Nucleus accumbens (tissue), 56 donors: ENCODE results near the gene DIS3L2.
"Not testable (repeated sequence)": the region's sequence is repeated elsewhere in the genome, so short reads cannot be mapped to it uniquely, and the experiment has no call there.

Experiments used
- DNase-seq, 56 donors: peaks; one replicate each; lab custom pipeline; 2025; lab: John Stamatoyannopoulos, UW

Gene DIS3L2

GRCh38 chr2:232375164-232375563, 413.7 kb downstream of the DIS3L2 start:
- no peak for DNase-seq

DNA sequence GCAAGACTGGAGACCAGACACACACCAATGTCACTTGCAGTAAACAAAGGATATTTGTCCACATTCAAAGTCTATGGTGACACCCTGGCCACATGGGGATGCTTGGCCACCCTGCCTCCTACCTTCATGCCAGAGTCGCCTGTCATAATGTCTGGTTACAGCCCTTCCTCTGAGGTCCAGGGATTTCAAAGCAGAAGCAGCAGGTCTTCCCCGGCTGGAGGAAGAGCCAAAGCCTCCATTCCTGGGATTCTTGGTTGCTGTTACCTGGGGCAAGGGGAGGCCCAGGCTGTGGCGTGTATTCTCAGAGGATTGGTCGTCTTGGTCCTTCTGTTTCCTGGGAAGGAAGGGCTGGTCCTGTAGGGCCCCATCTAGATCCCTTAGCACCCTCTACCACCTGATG, 414.7 kb downstream of the DIS3L2 start:
- no peak for DNase-seq

GRCh38 chr2:232376713-232377112, 415.2 kb downstream of the DIS3L2 start:
- DNase-seq = no peak

- DNase-seq = no peak
These were observed 415.8 kb downstream of the DIS3L2 start for GRCh38 chr2:232377319-232377718.

- DNase-seq = no peak
These were observed 416.6 kb downstream of the DIS3L2 start for GRCh38 chr2:232377841-232378734.

DNA sequence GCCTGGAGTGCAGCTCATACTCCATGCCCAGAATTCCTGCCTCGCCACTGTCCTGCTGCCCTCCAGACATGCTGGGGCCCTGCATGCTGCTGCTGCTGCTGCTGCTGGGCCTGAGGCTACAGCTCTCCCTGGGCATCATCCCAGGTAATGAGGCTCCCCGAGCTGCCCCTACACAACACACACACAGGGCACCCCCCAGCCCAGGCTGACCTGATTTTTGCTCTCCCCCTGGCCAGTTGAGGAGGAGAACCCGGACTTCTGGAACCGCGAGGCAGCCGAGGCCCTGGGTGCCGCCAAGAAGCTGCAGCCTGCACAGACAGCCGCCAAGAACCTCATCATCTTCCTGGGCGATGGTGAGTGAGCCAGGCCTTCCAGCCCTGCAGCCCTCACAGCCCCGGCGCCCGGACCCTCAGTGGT, 417.2 kb downstream of the DIS3L2 start, which contains the start of gene ALPP:
Gene ALPP (plus strand): TSS at position 17 of the 417 bp plus-strand sequence. CDS start 52 bp downstream, at position 69.
- not testable (repeated sequence) for DNase-seq

DNA sequence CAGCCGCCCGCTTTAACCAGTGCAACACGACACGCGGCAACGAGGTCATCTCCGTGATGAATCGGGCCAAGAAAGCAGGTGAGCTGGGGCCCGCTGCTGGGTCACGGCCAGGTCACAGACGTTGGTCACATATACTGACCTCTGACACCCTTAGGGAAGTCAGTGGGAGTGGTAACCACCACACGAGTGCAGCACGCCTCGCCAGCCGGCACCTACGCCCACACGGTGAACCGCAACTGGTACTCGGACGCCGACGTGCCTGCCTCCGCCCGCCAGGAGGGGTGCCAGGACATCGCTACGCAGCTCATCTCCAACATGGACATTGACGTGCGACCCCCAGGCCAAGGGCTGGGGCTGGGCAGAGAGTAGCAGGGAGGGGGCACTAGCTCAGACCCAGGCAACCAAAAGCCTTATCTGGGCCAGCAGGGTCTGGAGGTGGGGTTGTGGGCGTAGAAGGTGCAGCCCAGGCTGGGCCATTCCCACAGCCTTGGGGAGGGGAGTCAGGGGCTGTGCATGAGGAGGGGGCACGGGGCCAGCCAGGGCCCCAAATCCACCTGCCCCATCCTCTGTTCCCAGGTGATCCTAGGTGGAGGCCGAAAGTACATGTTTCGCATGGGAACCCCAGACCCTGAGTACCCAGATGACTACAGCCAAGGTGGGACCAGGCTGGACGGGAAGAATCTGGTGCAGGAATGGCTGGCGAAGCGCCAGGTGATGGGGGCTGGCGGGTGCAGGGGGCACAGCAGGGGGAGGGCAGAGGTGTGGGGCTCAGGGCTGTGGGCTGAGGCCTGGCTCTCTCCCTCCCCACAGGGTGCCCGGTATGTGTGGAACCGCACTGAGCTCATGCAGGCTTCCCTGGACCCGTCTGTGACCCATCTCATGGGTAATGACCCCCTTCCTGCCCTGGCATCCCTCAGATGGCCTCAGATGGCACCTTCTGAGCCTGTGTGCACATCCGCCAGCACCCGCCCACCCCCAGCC, 418.4 kb downstream of the DIS3L2 start:
- DNase-seq = not testable (repeated sequence)

DNA sequence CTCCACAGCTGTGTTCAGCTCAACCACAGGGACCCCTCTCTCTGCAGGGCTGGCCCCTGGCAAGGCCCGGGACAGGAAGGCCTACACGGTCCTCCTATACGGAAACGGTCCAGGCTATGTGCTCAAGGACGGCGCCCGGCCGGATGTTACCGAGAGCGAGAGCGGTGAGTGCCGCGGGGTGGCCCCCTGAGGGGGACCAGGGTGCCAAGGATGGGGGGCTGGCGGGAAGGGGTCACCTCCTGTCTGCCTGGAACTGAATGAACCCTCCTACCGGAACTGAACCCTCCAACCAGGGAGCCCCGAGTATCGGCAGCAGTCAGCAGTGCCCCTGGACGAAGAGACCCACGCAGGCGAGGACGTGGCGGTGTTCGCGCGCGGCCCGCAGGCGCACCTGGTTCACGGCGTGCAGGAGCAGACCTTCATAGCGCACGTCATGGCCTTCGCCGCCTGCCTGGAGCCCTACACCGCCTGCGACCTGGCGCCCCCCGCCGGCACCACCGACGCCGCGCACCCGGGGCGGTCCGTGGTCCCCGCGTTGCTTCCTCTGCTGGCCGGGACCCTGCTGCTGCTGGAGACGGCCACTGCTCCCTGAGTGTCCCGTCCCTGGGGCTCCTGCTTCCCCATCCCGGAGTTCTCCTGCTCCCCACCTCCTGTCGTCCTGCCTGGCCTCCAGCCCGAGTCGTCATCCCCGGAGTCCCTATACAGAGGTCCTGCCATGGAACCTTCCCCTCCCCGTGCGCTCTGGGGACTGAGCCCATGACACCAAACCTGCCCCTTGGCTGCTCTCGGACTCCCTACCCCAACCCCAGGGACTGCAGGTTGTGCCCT, 419.9 kb downstream of the DIS3L2 start:
- DNase-seq = not testable (repeated sequence)

GRCh38 chr2:232382331-232383225, 421.1 kb downstream of the DIS3L2 start:
- DNase-seq = no peak

GRCh38 chr2:232384466-232384865, 423.0 kb downstream of the DIS3L2 start:
- DNase-seq = no peak

- not testable (repeated sequence) for DNase-seq
These were observed 423.5 kb downstream of the DIS3L2 start for GRCh38 chr2:232385058-232385457.

- no peak for DNase-seq
These were observed 424.4 kb downstream of the DIS3L2 start for GRCh38 chr2:232385660-232386489.

DNA sequence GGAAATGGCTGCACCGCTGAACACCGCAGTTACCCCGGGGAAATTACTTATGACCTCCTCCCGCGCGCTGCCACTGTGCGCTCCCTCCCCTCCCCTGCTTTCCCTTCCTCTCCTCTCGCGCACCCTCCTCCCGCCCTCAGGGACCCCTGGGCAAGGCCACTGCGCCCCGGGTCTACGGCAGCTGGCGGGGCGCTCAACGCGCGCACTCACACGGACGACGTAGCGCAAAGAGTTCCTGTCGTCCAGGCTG, 424.9 kb downstream of the DIS3L2 start:
- DNase-seq = no peak
